HepG2 (cell line): ENCODE results near the gene RREB1. TPM values are rescaled to one million over a fixed set of nuclear protein-coding genes. Genes with fewer than 3 reads are reported as not detected.

ENCODE experiments used
- ATAC-seq: fragments of 200-7000 bp; cut with Tn5 transposase; 3 replicates; pipeline ENCODE4 v1.9.1; 2020; ENCODE audit warnings: mild to moderate bottlenecking, moderate library complexity
- BruUV-seq: library from RNA; stranded (reverse); fragments of 400-500 nt; replicated peaks from 2 replicates; lab custom pipeline; 2021; lab: Mats Ljungman, UMichigan
- CTCF ChIA-PET: fragments of 300-600 bp; formaldehyde crosslinking; extraction: SDS; loops from one replicate; lab custom pipeline; 2021; ENCODE audit warnings: low total read pairs, inconsistent platforms, low intra/inter-chr PET ratio; lab: Yijun Ruan, JAX
- POLR2A ChIA-PET: fragments of 350-600 bp; sonication (Branson Sonifier 250); formaldehyde crosslinking; loops from one replicate; lab custom pipeline; 2020; ENCODE audit warnings: antibody characterized with exemption, inconsistent platforms; lab: Yijun Ruan, JAX
- DNase-seq: peaks from one replicate; pipeline ENCODE4 v3.0.0-alpha.2; 2015; ENCODE audit warnings: low spot score
- FAIRE-seq: peaks from 3 replicates; lab custom pipeline; 2011; peaks lifted over from hg19 to GRCh38; lab: Jason Lieb, UNC
- H2AFZ ChIP-seq: one replicate; pipeline ENCODE4 v1.6.1; 2011; ENCODE audit warnings: low read length, inconsistent platforms
- H3K27ac ChIP-seq: fragments of 300-600 bp; 3 replicates; pipeline ENCODE4 v1.8.0; 2011; ENCODE audit warnings: mixed run types, mild to moderate bottlenecking, mixed read lengths, low read length, inconsistent platforms; ENCODE audit not compliant: insufficient read depth; ENCODE audit errors: extremely low read length
- H3K27me3 ChIP-seq, 2 experiments: fragments of 200-600 bp in 1 of 2; 2 replicates in 1 of 2; 3 replicates in 1 of 2; pipeline versions ENCODE4 v1.6.0 to v1.8.0; 2011; ENCODE audit warnings: low read length in 2 of 2, mild to moderate bottlenecking in 2 of 2, moderate library complexity in 2 of 2, inconsistent platforms in 1 of 2; ENCODE audit not compliant: insufficient read depth in 2 of 2, control insufficient read depth in 1 of 2
- H3K36me3 ChIP-seq, 2 experiments: fragments of 200-600 bp in 1 of 2; replicated peaks in 1 of 2; 2 replicates in 1 of 2; 3 replicates in 1 of 2; pipeline versions ENCODE4 v1.5.1 to v1.8.0; 2011; ENCODE audit warnings: low read length in 2 of 2, inconsistent platforms in 1 of 2; ENCODE audit not compliant: insufficient read depth in 2 of 2, control insufficient read depth in 1 of 2
- H3K4me1 ChIP-seq: 2 replicates; pipeline ENCODE4 v1.5.1; 2012; ENCODE audit warnings: low read length, inconsistent platforms; ENCODE audit not compliant: insufficient read depth
- H3K4me2 ChIP-seq: 2 replicates; pipeline ENCODE4 v1.6.0; 2011; ENCODE audit warnings: low read depth, low read length, inconsistent platforms
- H3K4me3 ChIP-seq, 3 experiments: fragments of 200-600 bp in 1 of 3; sonication (generic), shearing (Covaris generic) in 1 of 3; replicated peaks in 1 of 3; 2 replicates each; pipeline ENCODE4 v1.5.1; 2011 to 2016; ENCODE audit warnings: low read length in 3 of 3, inconsistent platforms in 2 of 3, low read depth in 2 of 3, mild to moderate bottlenecking in 2 of 3, control low read depth in 1 of 3, mixed read lengths in 1 of 3; ENCODE audit not compliant: insufficient read depth in 1 of 3
- H3K79me2 ChIP-seq: one replicate; pipeline ENCODE4 v1.6.1; 2011; ENCODE audit warnings: low read length, inconsistent platforms; ENCODE audit not compliant: insufficient read depth
- H3K9ac ChIP-seq: 2 replicates; pipeline ENCODE4 v1.6.0; 2011; ENCODE audit warnings: mild to moderate bottlenecking, low read depth, low read length, inconsistent platforms; ENCODE audit not compliant: insufficient read depth
- H3K9me3 ChIP-seq: 2 replicates; pipeline ENCODE4 v1.5.1; 2012; ENCODE audit warnings: mild to moderate bottlenecking, low read length
- H4K20me1 ChIP-seq: 2 replicates; pipeline ENCODE4 v1.6.0; 2011; ENCODE audit warnings: inconsistent platforms, mild to moderate bottlenecking, low read length, moderate library complexity; ENCODE audit not compliant: insufficient read depth
- CHD4 ChIP-seq: fragments of 200-600 bp; sonication (generic); IDR thresholded peaks from 2 replicates; pipeline ENCODE4 v1.7.0; 2017; ENCODE audit warnings: mild to moderate bottlenecking, low read length, borderline replicate concordance
- DPF2 ChIP-seq: sonication (generic); formaldehyde crosslinking; IDR thresholded peaks from 2 replicates; pipeline ENCODE4 v1.4.0; 2020; ENCODE audit warnings: mild to moderate bottlenecking, low read depth, missing genetic modification reagents, borderline replicate concordance
- FIP1L1 ChIP-seq: fragments of 200-400 bp; formaldehyde crosslinking; IDR thresholded peaks from 2 replicates; pipeline ENCODE4 v1.6.1; 2018; ENCODE audit warnings: low read depth, mild to moderate bottlenecking, low read length, moderate library complexity, borderline replicate concordance; ENCODE audit not compliant: insufficient read depth
- HOXA7 ChIP-seq: sonication (generic); formaldehyde crosslinking; IDR thresholded peaks from 2 replicates; pipeline ENCODE4 v1.8.1; 2022; ENCODE audit warnings: mild to moderate bottlenecking, missing genetic modification reagents, moderate library complexity
- PITX1 ChIP-seq: sonication (generic); formaldehyde crosslinking; IDR thresholded peaks from 2 replicates; pipeline ENCODE4 v1.5.1; 2020; ENCODE audit warnings: mild to moderate bottlenecking, missing genetic modification reagents
- RBM22 ChIP-seq: fragments of 200-400 bp; formaldehyde crosslinking; optimal IDR thresholded peaks from 2 replicates; pipeline ENCODE3; 2017; ENCODE audit warnings: mild to moderate bottlenecking, low read length, moderate library complexity
- ZNF569 ChIP-seq: sonication (generic); formaldehyde crosslinking; IDR thresholded peaks from 2 replicates; pipeline ENCODE4 v1.5.0; 2020; ENCODE audit warnings: mild to moderate bottlenecking, missing genetic modification reagents, moderate library complexity, borderline replicate concordance
- WGBS: methylation state at CpG from one replicate; pipeline ENCODE4 v1.1.6; 2017; ENCODE audit warnings: low lambda C conversion rate; 5-methylcytosine and 5-hydroxymethylcytosine counted together
- in situ Hi-C: cut with HindIII; loops from 2 replicates; pipeline ENCODE4 v1.10.0; 2017; ENCODE audit warnings: low pct_unique_long_range_greater_than_20kb; ENCODE audit not compliant: extremely low pct_ligation_motif_present
- intact Hi-C: fragments of 100-400 bp; cut with micrococcal nuclease; formaldehyde crosslinking; loops from one replicate; pipeline ENCODE4 v1.10.0; 2022; ENCODE audit not compliant: unreplicated experiment
- polyA plus RNA-seq, 8 experiments: library from polyadenylated mRNA; depleted of rRNA in 3 of 8; stranded (reverse) in 7 of 8; unstranded in 1 of 8; fragments of >200 nt; fragmentation: Illumina TruSeq in 4 of 8; extraction: Trizol in 4 of 8; gene quantifications; 2 replicates each; pipeline versions ENCODE4 v1.2.1 to v1.2.3, GENCODE V29; 2011 to 2016; ENCODE audit warnings: low read depth in 4 of 8, missing spikeins in 1 of 8, mixed read lengths in 1 of 8; ENCODE audit not compliant: insufficient read depth in 1 of 8
- total RNA-seq, 5 experiments: library from RNA; depleted of rRNA; stranded (reverse); fragments of >200 nt; fragmentation: Illumina TruSeq; extraction: Trizol; gene quantifications; 2 replicates each; pipeline ENCODE4 v1.2.3, GENCODE V29; 2016; ENCODE audit warnings: low read depth in 1 of 5
- TF ChIP-seq, protein P1 (sequence below): sonication (generic); formaldehyde crosslinking; IDR thresholded peaks from 2 replicates; pipeline ENCODE4 v1.4.0; 2020; ENCODE audit warnings: missing genetic modification reagents
- TF ChIP-seq, protein P2 (sequence below): sonication (generic); formaldehyde crosslinking; IDR thresholded peaks from 2 replicates; pipeline ENCODE4 v1.4.0; 2020; ENCODE audit warnings: missing genetic modification reagents
- TF ChIP-seq, protein P3 (sequence below): sonication (generic); formaldehyde crosslinking; IDR thresholded peaks from 2 replicates; pipeline ENCODE4 v1.4.0; 2020; ENCODE audit warnings: mild to moderate bottlenecking, missing genetic modification reagents

Gene RREB1
- total and polyA plus RNA-seq, 2 of the 13 experiments (the other 11 are each of a cell fraction or from before 2014, with no cell fraction given), result 6.1 to 23.2 TPM

DNA sequence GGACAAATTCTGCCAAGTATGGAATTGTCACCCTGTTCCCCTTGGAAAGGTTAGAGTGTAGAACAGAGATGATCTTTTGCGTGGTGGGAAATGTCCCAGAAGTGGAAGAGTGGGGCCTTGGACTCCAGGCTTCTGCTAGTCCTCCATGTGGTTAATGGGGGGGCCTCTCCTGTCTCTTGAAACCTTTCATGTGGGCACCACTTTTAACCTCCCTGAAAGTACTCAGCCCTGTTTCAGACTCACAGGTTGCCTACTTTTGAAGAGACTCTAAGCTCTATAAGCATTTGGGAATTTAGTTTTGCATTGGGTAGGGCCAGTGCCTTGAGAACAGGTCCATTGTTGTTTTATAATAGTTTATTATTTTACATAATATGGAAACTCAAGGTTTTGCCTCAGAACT, 17.5 kb downstream of the RREB1 start (continued):
- TF ChIP-seq, protein P1, sequence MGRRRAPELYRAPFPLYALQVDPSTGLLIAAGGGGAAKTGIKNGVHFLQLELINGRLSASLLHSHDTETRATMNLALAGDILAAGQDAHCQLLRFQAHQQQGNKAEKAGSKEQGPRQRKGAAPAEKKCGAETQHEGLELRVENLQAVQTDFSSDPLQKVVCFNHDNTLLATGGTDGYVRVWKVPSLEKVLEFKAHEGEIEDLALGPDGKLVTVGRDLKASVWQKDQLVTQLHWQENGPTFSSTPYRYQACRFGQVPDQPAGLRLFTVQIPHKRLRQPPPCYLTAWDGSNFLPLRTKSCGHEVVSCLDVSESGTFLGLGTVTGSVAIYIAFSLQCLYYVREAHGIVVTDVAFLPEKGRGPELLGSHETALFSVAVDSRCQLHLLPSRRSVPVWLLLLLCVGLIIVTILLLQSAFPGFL (CRISPR knock-in tag), result no peak
- TF ChIP-seq PITX1 (CRISPR knock-in tag) (no peak), DPF2 (CRISPR knock-in tag) (no peak)

DNA sequence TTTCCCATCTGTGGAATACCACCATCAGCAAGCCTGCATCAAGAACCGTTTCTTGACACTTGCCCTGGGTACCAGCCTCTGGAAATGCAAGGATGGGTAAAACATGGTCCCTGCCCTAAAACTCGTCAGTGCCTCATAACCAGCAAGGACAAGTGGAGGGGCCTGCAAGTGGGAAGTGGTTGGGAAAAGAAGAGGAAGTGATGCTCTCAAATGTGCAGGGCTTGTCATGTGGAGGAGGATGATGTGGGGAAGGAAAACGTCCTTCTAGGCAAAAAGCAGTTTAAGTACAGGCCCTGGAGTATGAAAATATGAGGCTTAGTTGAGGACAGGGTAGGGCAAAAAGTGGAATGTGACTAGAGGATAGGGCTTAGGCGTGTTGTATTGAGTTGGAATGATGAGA, 19.0 kb downstream of the RREB1 start:
- intact Hi-C loops, result no loop called here
- POLR2A ChIA-PET, result no interaction called here

More for the DNA sequence above, 19.0 kb downstream of the RREB1 start:
- Histone ChIP-seq H3K27me3 (no peaks in the 10 kb centered on the region), H3K36me3 (peaks cover 3 to 44% of the 10 kb centered on the region in 2 experiments; a peak in 4 of 5 replicates), H4K20me1 (peaks cover 75% of the 10 kb centered on the region), H3K79me2 (peaks cover 95% of the 10 kb centered on the region), H3K4me2 (no peak overlapping the region), H3K4me3 (no peak overlapping the region), H3K9me3 (no peaks in the 10 kb centered on the region), H3K27ac (no peak overlapping the region), H3K4me1 (peaks cover 75% of the 10 kb centered on the region), H2AFZ (no peak overlapping the region), H3K9ac (no peak overlapping the region)
- WGBS, result 92% methylated on average over 4 of the region's 4 CpGs
- CTCF ChIA-PET, result no interaction called here
- FAIRE-seq (no peak), ATAC-seq (no peak), DNase-seq (no peak)
- in situ Hi-C loops, result no loop called here
- TF ChIP-seq, protein P2, sequence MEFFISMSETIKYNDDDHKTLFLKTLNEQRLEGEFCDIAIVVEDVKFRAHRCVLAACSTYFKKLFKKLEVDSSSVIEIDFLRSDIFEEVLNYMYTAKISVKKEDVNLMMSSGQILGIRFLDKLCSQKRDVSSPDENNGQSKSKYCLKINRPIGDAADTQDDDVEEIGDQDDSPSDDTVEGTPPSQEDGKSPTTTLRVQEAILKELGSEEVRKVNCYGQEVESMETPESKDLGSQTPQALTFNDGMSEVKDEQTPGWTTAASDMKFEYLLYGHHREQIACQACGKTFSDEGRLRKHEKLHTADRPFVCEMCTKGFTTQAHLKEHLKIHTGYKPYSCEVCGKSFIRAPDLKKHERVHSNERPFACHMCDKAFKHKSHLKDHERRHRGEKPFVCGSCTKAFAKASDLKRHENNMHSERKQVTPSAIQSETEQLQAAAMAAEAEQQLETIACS (CRISPR knock-in tag), result no peak
- no peak for TF ChIP-seq CHD4
- TF ChIP-seq, protein P3, sequence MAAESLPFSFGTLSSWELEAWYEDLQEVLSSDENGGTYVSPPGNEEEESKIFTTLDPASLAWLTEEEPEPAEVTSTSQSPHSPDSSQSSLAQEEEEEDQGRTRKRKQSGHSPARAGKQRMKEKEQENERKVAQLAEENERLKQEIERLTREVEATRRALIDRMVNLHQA (CRISPR knock-in tag), result no peak
- no peak for TF ChIP-seq ZNF569
- TF ChIP-seq FIP1L1, result no peak
- no peak for TF ChIP-seq HOXA7 (CRISPR knock-in tag)
- TF ChIP-seq RBM22, result peak; percentile 82
- BruUV-seq, result no TSS peak
